Left hindlimb (tissue), 1 donor: ENCODE measurements around the gene ZAR1.
A peak's percentile ranks its signal among the peaks of the same experiment; 100 is the strongest.

ENCODE experiments used
- DNase-seq: peaks from one replicate; pipeline ENCODE4 v3.0.0-alpha.2; 2018

The ZAR1 gene

DNA sequence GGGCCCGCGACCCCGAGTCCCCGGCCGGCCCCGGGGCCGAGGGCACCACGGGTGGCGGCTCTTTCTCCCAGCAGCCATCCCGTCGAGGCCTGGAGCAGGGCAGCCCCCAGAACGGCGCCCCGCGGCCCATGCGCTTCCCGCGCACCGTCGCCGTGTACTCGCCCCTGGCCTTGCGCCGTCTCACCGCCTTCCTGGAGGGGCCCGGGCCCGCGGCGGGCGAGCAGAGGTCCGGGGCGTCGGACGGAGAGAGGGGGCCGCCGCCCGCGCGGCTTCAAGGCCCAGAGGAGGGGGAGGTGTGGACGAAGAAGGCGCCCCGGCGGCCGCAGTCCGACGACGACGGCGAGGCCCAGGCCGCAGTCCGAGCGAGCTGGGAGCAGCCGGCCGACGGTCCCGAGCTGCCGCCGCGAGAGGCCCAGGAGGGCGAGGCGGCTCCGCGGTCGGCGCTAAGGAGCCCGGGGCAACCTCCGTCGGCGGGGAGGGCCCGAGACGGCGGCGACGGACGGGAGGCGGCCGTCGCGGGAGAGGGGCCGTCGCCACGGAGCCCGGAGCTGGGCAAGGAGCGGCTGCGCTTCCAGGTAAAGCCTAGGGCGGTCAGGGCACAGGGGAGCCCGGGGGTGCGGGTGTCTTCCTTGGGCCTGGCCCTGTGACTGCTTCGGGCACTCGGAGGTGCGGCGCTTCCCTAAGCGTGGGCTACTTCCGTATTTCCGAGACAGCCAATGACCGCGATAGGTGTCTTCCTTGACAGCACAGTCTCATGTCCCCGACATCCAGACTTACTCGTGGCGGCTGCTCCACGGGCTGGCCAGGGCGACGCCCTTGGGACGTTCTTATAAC, 845 bp downstream of the ZAR1 start:
- peak; percentile 31 for DNase-seq

DNA sequence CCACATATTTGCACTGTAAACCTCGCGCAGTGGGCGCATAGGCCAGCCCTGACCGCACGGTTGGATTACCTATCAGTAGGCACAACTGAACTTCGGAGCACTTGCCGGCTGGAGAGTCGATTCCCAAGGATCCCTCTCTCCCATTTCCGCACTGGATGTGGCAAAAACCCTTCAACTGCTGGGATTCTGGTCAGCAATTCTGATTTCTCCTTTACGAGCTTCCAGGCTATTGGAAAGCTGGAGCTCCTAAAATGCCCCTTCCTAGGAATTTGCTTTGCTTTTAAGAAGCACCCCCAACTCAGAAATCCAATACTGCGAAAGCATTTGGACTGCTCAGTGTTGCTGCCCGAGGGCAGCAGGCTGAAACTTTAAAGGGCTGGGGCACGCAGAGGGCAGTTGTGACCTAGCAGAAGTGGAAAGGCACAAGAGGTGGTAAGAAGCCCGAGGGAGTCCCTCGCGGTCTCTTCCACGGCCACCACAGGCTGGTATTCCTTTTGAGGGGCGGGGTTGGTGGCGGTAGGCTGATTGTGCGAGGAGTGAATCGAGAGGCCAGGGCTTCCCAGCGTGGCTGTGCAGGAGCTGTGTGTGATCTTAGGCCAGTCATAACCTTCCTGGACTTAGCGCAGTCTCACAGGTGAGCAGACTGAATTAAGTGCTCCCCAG, 1.6 kb downstream of the ZAR1 start:
- DNase-seq = no peak

DNA sequence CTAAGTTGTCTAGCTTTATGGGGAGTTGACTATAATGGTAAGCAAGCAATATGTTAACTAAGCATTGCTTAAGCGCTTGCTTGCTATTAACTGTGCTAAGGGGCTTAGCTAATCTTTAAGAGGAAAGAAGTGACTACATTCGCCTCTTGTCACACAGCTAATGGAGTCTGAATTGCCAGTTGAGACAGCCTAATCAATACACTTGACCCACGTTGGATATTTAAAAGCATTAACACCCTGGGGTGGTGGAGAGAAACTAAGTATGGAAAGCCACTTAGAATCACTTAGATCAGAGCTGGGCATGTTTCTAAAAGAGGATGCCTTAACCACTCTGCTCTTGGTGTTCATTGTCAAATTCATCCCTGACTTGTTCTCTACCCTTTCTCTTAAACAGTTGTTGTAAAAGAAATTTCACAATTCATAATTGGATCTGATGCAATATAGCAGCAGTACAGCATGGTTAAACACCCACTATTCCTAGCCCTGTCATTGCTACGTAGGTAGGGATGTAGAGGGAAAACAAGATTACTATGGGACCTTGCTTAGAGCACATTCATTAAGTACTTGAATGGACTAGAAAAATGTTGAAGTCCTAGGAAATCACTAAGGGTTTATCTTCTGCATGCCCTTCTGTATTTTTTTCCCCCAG, 3.5 kb downstream of the ZAR1 start:
- DNase-seq = no peak

DNA sequence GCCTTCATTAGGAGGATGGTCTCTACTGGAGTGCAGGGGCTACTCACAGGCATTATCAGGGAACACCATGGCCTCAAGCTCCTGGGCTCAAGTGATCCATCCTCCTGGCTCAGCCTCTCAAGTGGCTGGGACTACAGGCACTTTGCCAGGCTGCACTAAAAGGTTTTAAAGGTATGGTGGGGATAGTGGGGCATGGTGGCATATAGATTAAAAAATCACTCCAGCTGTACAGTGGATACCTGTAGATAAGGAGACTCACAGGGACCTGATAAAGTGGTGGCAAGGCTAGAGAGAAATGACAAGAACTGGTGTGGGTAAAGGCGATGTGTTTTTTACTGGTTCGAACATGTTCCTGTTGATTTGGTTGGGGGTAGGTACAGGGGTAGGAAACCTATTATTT, 5.9 kb downstream of the ZAR1 start:
- no peak for DNase-seq

DNA sequence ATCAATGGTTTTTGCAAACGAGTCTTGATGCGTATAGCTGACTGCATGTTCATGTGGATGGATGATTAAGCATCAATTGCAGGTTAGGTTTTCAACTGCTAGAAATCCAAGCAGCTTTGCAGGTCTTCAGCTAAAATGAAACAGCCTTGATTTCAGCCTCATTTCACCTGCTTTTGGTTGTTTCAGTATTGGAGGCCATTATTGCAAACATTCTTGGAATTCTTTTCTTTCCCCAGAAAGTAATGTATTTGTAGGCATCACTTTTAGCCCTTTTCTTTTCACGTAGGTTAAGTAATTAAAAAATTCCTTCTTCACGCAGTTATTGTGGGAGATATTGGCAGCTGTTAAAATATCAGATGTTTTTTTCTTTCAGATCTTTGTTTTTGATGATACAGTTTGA, 8.8 kb downstream of the ZAR1 start:
- no peak for DNase-seq

DNA sequence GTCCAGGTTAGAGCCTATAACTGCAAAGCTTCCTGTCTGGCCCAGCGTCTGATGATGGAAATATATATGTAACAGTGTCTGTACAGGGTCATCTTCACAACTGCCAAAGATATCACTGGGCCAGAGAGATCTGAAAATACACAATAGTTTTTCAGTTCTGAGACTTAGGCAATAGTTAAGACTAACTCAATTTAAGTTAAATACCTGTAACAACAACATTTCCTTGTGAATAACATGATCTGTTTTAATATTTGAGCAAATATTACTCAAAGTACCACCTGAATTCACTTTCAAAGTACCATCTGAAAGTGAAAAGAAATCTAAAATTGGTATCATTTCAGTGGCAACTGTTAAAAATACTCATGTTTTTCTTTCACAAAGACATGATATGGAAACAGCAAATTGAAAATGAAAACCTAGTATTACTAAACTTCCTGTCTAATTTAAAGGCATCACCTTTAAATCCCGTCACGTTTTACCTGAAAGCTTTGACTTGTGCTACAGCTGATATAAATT, 9.6 kb downstream of the ZAR1 start:
- DNase-seq = no peak

DNA sequence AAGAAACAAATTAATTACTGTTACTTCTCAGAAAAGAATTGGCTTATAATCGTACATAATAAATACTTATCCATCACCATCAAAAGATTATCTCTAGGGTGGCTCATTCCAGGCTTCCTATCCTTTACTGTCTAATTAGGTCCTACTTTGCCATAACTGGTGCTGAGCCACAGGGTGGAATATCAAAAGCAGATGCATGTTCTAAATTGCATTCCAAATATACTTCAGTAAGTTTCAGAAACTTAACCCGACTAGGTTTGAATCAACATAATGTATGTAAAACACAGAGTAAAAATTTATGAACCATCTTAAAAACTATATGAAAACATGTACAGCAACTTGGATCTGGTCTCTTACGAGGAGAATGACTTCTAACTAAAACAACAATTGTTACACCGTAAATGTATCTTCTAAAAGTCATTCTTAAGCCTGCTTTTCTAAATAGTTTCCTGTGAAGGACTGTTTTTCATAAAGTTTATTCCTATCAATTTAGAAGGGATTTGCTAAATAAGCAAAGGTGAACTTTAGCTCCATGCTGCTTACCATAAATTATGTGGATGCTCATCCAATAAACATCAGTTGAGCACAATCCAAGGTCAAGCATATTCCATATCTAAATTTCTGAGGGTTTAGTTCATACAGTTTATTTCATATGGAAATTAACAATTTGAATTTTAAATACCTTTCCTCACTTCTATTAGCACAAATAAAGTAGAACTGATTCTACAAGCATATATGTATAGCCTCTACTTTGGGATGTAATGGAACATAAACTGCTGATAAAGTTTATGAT, 13.4 kb downstream of the ZAR1 start:
- no peak for DNase-seq

DNA sequence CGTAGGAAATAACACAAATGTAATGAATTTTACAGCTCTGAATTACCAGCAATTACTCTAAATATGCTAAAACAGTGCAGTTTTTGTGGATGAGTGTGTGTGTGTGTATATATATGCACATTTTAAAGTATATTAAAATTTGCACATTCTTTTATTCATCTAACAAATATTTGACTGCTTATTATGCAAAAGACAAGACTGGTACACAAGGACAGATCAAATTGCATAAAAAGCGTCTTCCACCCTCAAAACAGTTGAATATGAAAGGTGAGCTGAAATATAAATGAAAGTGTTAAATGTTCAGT, 13.9 kb downstream of the ZAR1 start:
- no peak for DNase-seq

DNA sequence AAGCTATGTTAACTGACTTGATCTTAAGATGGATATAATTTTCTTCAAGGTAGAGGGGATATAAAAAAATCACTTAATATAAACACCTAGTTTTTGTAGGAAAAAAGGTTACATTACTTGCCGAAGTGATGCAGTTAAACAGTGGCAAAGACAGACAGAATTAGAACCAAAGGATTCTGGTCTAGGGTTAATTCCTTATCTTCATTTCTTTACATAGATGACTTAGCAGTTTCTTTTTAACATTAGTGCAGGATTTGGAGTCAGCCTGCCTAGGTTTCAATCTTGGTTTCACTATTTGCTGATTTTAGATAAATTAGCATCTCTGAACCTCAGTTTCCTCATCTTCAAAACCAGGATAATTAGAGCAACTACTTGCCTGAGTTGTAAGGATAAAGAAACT, 14.3 kb downstream of the ZAR1 start:
- no peak for DNase-seq

DNA sequence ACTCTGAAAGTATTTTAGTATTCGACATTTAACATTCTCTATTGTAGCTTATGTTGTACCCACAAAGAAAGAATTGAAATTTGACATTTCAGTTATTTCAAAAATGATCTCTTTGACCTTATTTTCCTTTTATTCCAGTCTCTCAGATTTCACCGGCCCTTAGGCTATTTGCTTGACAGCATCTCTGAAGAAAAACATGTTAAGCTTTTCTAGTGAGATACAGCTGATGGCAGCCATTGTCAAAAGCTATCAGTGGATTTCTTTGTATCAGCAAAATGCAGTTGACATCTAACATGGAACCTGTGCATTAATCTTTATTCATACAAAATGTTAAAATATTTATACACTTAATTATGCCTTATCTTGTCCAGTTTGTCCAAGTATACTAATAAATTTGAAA, 16.7 kb downstream of the ZAR1 start:
- no peak for DNase-seq

DNA sequence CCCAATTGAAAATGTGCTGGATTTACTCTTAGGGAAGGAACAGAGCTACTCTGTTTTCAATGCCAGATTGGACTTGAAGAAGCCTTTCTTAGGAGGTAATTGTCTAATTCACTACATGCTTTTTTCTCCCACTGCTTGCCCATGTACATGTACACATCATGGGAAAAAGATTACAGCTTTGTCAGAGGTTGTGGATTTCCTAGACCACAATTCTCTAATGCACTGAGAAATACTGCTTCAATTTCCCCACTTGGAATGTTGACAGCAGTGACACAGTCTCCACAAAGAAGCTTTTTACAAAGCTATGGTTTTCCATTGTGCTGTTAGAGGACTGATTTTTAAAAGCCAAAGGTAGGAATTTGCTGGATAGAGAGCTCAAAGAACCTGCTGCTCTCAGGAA, 19.5 kb downstream of the ZAR1 start:
- no peak for DNase-seq

DNA sequence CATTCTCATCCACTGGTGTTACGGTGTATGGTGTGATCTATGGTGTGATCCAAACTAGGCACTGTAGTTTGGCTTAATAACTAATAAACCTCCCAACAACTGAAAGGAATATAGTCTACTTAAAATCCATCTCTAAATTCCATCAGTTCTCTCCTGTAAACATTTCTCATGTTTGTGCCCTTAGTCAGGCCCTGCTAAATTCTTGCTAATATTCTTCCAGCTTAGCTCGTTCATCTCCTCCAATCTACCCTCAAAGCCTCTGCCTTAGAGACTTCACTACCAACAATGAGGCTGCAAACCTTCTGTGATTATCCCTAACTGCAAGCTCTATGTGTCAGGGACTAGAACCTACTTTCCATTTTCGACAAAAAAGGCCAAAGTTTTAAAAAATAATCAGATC, 28.1 kb downstream of the ZAR1 start:
- no peak for DNase-seq

DNA sequence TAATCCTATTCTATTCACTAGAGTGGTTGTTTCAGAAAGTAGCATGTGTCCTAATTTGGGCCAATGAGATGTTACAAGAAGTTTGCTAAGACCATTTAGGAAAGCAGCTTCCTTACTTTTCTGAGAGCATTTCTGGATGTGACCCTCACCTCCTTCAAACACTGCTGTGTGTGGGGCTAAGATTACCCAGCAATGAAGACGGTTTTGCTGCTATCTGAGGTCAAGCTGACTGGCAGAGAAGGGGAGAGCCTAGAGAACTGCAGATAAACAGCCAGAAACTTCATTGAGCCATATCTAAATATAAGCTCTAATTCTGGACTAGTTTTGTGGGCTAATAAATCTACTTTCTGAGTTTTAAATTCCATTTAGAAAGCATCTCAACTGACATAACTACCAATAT, 36.4 kb downstream of the ZAR1 start:
- DNase-seq = no peak

DNA sequence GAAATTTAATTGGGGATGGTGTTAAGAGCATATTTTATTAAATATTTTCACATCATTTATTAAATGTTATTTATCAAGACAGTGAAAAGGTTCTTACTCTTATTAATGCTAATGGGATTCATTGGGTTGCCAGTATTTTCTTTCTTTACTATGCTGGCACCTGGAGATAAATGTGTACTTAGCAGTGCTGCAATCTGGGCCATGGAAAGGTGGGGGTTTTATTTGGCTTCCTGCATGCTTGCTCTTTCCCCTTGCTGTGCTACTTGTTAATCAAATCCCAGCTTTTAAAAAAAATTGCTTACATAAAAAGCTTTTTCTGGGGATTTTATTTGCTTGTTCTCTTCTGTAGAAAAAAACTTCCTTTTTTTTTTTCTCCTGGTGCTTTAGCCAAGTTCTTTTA, 48.3 kb downstream of the ZAR1 start:
- no peak for DNase-seq

DNA sequence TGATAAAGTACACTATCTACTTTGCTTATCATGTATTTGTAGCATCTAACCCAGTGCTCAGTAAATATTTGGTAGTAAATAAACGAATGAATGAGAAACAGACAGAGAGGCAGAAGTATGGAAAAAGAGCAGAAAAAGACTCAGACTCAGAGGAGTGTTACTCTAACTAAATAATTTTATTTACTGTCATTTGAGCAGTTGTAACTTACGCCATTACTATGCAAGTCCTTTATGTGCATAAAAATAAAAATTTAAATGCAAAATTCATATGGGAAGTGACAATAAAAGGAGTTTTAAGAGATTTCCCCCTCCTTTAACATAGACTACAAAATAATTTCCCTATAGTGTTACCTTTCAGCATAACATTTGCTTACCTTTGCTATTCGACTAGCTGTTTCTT, 49.5 kb downstream of the ZAR1 start:
- no peak for DNase-seq

DNA sequence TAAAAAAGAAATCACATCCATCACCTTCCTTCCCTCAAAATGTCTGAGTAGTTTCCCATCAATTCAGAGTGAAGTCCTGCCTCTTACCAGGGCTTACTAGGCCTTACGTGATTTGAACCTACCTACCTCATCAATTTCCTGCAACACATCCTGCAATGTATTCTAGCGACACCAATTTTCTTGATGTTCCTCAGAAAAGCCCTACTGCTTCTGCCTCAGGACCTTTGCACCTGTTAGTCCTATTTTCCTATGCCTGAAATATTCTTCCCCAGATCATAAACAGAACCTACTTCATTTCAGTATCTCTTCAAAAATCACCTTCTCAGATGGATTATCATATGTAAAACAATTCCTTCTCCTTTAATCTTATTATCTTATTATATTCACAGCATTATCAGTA, 52.8 kb downstream of the ZAR1 start:
- DNase-seq = no peak

DNA sequence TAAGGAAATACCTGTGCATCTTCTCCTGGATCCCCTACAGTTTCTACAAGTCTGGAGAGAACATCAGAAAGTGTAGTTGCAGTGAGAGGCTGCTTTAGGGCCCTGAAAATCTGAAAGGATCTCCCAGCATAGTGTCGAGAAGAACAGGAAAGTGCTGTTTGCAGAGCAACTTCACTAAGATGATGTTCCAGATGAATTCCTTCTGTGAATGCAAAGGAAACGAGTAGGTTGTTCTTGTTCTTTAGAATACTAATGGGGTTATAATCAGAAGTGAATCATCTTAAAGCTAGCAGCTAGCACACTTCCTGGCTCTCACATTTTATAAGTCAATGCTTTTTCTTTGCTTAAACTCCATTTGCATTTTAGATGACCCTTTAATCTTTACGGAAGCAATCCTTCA, 53.7 kb downstream of the ZAR1 start:
- DNase-seq = no peak
